OCI-LY1 (cell line): ENCODE results near the gene C19orf73.

Source experiments
- EZH2 ChIP-seq: fragments of 200-600 bp; sonication (generic), shearing (Covaris generic); IDR thresholded peaks from 2 replicates; pipeline ENCODE4 v1.8.0; 2017; ENCODE audit warnings: borderline replicate concordance, mixed run types, mild to moderate bottlenecking, antibody characterized with exemption, low read length, moderate library complexity, mixed read lengths
- TF ChIP-seq, protein P1 (sequence below): fragments of 200-600 bp; sonication (generic), shearing (Covaris generic); IDR thresholded peaks from 2 replicates; pipeline ENCODE4 v1.5.1; 2017; ENCODE audit warnings: mild to moderate bottlenecking, antibody characterized with exemption, low read length, moderate library complexity, mixed read lengths

DNA sequence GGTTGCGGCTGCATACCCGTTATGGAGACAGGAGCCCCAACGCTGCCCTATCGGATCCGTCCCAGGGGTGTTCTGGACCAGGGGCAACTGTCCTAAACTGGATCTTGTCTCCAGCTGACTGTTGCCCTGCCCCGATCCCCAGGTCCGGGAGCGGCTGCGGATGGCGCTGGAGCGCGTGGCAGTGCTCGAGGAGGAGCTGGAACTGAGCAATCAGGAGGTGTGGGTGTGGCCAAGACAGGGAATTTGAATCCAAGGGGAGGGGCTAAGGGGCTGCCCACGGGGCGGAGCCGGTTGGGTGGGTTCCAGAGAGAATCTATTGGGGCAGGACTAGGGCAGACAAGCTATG lies 10.3 kb upstream of the C19orf73 start:
- TF ChIP-seq, protein P1, sequence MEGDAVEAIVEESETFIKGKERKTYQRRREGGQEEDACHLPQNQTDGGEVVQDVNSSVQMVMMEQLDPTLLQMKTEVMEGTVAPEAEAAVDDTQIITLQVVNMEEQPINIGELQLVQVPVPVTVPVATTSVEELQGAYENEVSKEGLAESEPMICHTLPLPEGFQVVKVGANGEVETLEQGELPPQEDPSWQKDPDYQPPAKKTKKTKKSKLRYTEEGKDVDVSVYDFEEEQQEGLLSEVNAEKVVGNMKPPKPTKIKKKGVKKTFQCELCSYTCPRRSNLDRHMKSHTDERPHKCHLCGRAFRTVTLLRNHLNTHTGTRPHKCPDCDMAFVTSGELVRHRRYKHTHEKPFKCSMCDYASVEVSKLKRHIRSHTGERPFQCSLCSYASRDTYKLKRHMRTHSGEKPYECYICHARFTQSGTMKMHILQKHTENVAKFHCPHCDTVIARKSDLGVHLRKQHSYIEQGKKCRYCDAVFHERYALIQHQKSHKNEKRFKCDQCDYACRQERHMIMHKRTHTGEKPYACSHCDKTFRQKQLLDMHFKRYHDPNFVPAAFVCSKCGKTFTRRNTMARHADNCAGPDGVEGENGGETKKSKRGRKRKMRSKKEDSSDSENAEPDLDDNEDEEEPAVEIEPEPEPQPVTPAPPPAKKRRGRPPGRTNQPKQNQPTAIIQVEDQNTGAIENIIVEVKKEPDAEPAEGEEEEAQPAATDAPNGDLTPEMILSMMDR: no peak
- no peak for TF ChIP-seq EZH2
